Measurements from ENCODE around the gene PTRH1. TPM values are rescaled to one million over a fixed set of nuclear protein-coding genes. Genes with fewer than 3 reads are reported as not detected.

PTRH1 gene
- total and polyA plus RNA-seq, 2 of the 4 experiments (the other 2 are of a cell fraction): 5.4 to 14.8 TPM

- Histone ChIP-seq H3K18ac (ENCODE audit: low read depth, low read length) (no peak overlapping the region), H3K36me3 (ENCODE audit: control insufficient read depth, insufficient read depth, low read length) (no peaks in the 10 kb centered on the region), H2AK5ac (ENCODE audit: low read depth, low read length) (no peak overlapping the region), H2BK120ac (ENCODE audit: low read depth, low read length) (no peak overlapping the region), H3K9me3 (ENCODE audit: control insufficient read depth, insufficient read depth, low read length) (no peaks in the 10 kb centered on the region), H3K23ac (ENCODE audit: low read depth, low read length) (no peak overlapping the region), H3K9me1 (ENCODE audit: insufficient read depth, low read length) (no peaks in the 10 kb centered on the region), H3K27ac (ENCODE audit: insufficient read depth, low read length) (no peak overlapping the region), H4K91ac (ENCODE audit: insufficient read depth, low read depth, low read length) (no peak overlapping the region), H2BK5ac (ENCODE audit: low read depth, low read length, poor library complexity, severe bottlenecking) (no peak overlapping the region), H3K4me1 (ENCODE audit: control insufficient read depth, insufficient read depth, low read length) (no peaks in the 10 kb centered on the region), H2BK15ac (ENCODE audit: low read depth, low read length) (no peak overlapping the region), H3K27me3 (ENCODE audit: control insufficient read depth, insufficient read depth, low read length) (no peaks in the 10 kb centered on the region), H3K79me1 (ENCODE audit: low read depth in 1 of 2, low read length in 2 of 2) (peaks cover 0 to 5% of the 10 kb centered on the region in 2 experiments; a peak in 2 of 4 replicates), H2AFZ (replicated peaks; ENCODE audit: low read length, poor library complexity) (peak overlapping the region; percentile 24), H3K14ac (replicated peaks; ENCODE audit: low read depth, low read length) (no peak overlapping the region), H3K9ac (ENCODE audit: low read depth, low read length) (no peak overlapping the region), H4K20me1 (ENCODE audit: insufficient read depth, low read length) (peaks cover 3% of the 10 kb centered on the region; the same call in 1 of the 2 replicates), H2AK9ac (replicated peaks; ENCODE audit: low read depth, low read length, poor library complexity) (no peak overlapping the region), H3K56ac (ENCODE audit: extremely low read depth, insufficient read depth, low read length) (no peak overlapping the region), H3K4ac (ENCODE audit: low read depth, low read length) (no peak overlapping the region), H4K8ac (ENCODE audit: low read depth in 2 of 2, low read length in 2 of 2) (no peak overlapping the region), H3K4me2 (ENCODE audit: low read depth, low read length) (no peak overlapping the region), H2BK20ac (ENCODE audit: low read depth, low read length) (no peak overlapping the region), H3K4me3 (ENCODE audit: insufficient read depth, low read depth, low read length) (no peak overlapping the region), H4K5ac (ENCODE audit: low read depth, low read length) (no peak overlapping the region)
- no TSS peak for BruUV-seq (replicated peaks)
- dilution Hi-C loops (cut with HindIII; ENCODE audit: low sequenced_read_pairs, unreplicated experiment): no loop called here
- DNase-seq (no peak), ATAC-seq (ENCODE audit: low read depth) (no peak)
- ChIA-PET POLR2A (ENCODE audit: unreplicated experiment) (no interaction called here), CTCF (no interaction called here)
- intact Hi-C loops (cut with micrococcal nuclease): no loop called here
- WGBS, 2 experiments (ENCODE audit: extremely low coverage in 2 of 2, insufficient read length in 1 of 2): 94% methylated on average over 6 of the region's 8 CpGs; no CpG with 5 or more reads in 1 of the 2 experiments
- in situ Hi-C loops (cut with MboI; ENCODE audit: low sequenced_read_pairs): no loop called here
- TF ChIP-seq SMC3 (IDR thresholded peaks at IDR 0.05; ENCODE audit: low read depth, low read length) (no peak), ELK1 (IDR thresholded peaks at IDR 0.05; ENCODE audit: borderline replicate concordance, low read depth, low read length) (no peak), MAZ (IDR thresholded peaks at IDR 0.05; ENCODE audit: borderline replicate concordance, low read depth, low read length) (no peak), NFE2L2 (IDR thresholded peaks at IDR 0.05; ENCODE audit: low read depth, low read length) (no peak), MAFK (IDR thresholded peaks at IDR 0.05; ENCODE audit: low read depth, low read length) (no peak), USF2 (IDR thresholded peaks at IDR 0.05; ENCODE audit: low read depth, low read length) (no peak), MXI1 (IDR thresholded peaks at IDR 0.05; ENCODE audit: borderline replicate concordance, low read depth, low read length) (no peak), RFX5 (IDR thresholded peaks at IDR 0.05; ENCODE audit: low read depth, low read length) (no peak), CEBPB (IDR thresholded peaks at IDR 0.05; ENCODE audit: low read depth, low read length) (no peak), POLR2A (IDR thresholded peaks at IDR 0.05; ENCODE audit: low read depth, low read length) (no peak)
Observed at GRCh38 chr9:127708952-127709587, 6.4 kb downstream of the PTRH1 start.

Data from IMR-90 (cell line).